Endodermal cell (in vitro differentiated cells): Measurements from ENCODE around the gene CCNQ. TPM values are rescaled to one million over a fixed set of nuclear protein-coding genes. Genes with fewer than 3 reads are reported as not detected.

ENCODE experiments used
- DNase-seq: peaks from one replicate; pipeline ENCODE4 v3.0.0-alpha.2; 2017
- H3K27ac ChIP-seq: 2 replicates; pipeline ENCODE4 v1.5.1; 2013; ENCODE audit warnings: mild to moderate bottlenecking, low read depth, low read length, moderate library complexity
- H3K27me3 ChIP-seq: 2 replicates; pipeline ENCODE4 v1.6.1; 2013; ENCODE audit warnings: mild to moderate bottlenecking, low read length, moderate library complexity; ENCODE audit not compliant: insufficient read depth, control insufficient read depth, poor library complexity, severe bottlenecking
- H3K36me3 ChIP-seq: 2 replicates; pipeline ENCODE4 v1.7.0; 2013; ENCODE audit warnings: mild to moderate bottlenecking, low read length, moderate library complexity; ENCODE audit not compliant: control insufficient read depth, insufficient read depth
- H3K4me1 ChIP-seq: one replicate; pipeline ENCODE4 v1.7.0; 2013; ENCODE audit warnings: low read length; ENCODE audit not compliant: control insufficient read depth, insufficient read depth
- H3K4me3 ChIP-seq: 2 replicates; pipeline ENCODE4 v1.5.1; 2013; ENCODE audit warnings: mild to moderate bottlenecking, low read length, moderate library complexity
- H3K9ac ChIP-seq: 2 replicates; pipeline ENCODE4 v1.6.1; 2013; ENCODE audit warnings: mild to moderate bottlenecking, low read length, moderate library complexity; ENCODE audit not compliant: poor library complexity, severe bottlenecking; ENCODE audit errors: extremely low read depth
- H3K9me3 ChIP-seq: 2 replicates; pipeline ENCODE4 v1.6.1; 2013; ENCODE audit warnings: mild to moderate bottlenecking, low read length, moderate library complexity; ENCODE audit not compliant: control insufficient read depth
- H3K27ac Mint-ChIP-seq: 2 replicates; pipeline ENCODE4 v1.8.0; 2020; ENCODE audit warnings: mixed read lengths
- H3K27me3 Mint-ChIP-seq: 2 replicates; pipeline ENCODE4 v1.8.0; 2021; ENCODE audit warnings: mild to moderate bottlenecking, mixed read lengths; ENCODE audit not compliant: insufficient read depth
- H3K36me3 Mint-ChIP-seq: 2 replicates; pipeline ENCODE4 v1.8.0; 2020; ENCODE audit warnings: low read depth, mixed read lengths
- H3K4me1 Mint-ChIP-seq: 2 replicates; pipeline ENCODE4 v1.8.0; 2020; ENCODE audit warnings: mixed read lengths
- H3K4me3 Mint-ChIP-seq: 2 replicates; pipeline ENCODE4 v1.8.0; 2020; ENCODE audit warnings: mild to moderate bottlenecking, moderate library complexity, mixed read lengths
- H3K9me3 Mint-ChIP-seq: 2 replicates; pipeline ENCODE4 v1.8.0; 2020; ENCODE audit warnings: mild to moderate bottlenecking, mixed read lengths
- CTCF ChIP-seq: fragments of 200-600 bp; sonication (generic); conservative IDR thresholded peaks from 2 replicates; pipeline ENCODE4 v1.5.0; 2021; ENCODE audit warnings: antibody characterized with exemption, mild to moderate bottlenecking
- WGBS, 2 experiments: methylation state at CpG; one replicate each; pipeline versions ENCODE4 v1.1.5 to v1.1.7; 2013; ENCODE audit warnings: missing lambda C conversion rate in 2 of 2, mixed read lengths in 1 of 2; ENCODE audit not compliant: insufficient coverage in 1 of 2, insufficient read length in 1 of 2; 5-methylcytosine and 5-hydroxymethylcytosine counted together
- long read RNA-seq, 4 experiments: library from polyadenylated mRNA in 2 of 4; library from RNA in 1 of 4; library from capped mRNA in 1 of 4; stranded (forward) in 3 of 4; unstranded in 1 of 4; transcript quantifications; one replicate each; pipeline ENCODE4 v2.0.0, GENCODE V29; 2020 to 2021; ENCODE audit warnings: inconsistent platforms in 1 of 4
- polyA plus RNA-seq, 2 experiments: library from polyadenylated mRNA; stranded (reverse); fragments of 50-300 nt; gene quantifications; one replicate each; pipeline ENCODE4 v1.2.3, GENCODE V29; 2013
- total RNA-seq, 2 donors: library from RNA; stranded (reverse); fragmentation: NEBNext Ultra II Directional in 1 of 2; extraction: Animal tissue kit (Norgen Biotek cat#: 25700) in 1 of 2; gene quantifications; 2 replicates in 1 of 2; 3 replicates in 1 of 2; pipeline ENCODE4 v1.2.1, GENCODE V29; 2021

The CCNQ gene
- total RNA-seq = 10 to 100 TPM; 17.1 to 20.8 TPM
- polyA plus RNA-seq (2013, experiment 1 of 2) = 20.0 TPM
- polyA plus RNA-seq (2013, experiment 2 of 2) = 18.4 TPM
- long read RNA-seq, experiment 1, transcript CCNQ-204 (5 exons, 1,306 nt) = major isoform, 6 of 12 reads
- long read RNA-seq, experiment 1, partial matches to known transcripts = 0 of 12 reads
- long read RNA-seq, experiment 1, other reads (novel, unspliced or antisense) = 3 of 12 reads
- long read RNA-seq, experiment 2, transcript CCNQ-202 (5 exons, 1,164 nt) = major isoform, 18 of 44 reads
- long read RNA-seq, experiment 2, transcript CCNQ-204 (5 exons, 1,306 nt) = minor isoform, 17 of 44 reads
- long read RNA-seq, experiment 2, partial matches to known transcripts = 0 of 44 reads
- long read RNA-seq, experiment 2, other reads (novel, unspliced or antisense) = 6 of 44 reads
- long read RNA-seq, experiment 3, partial matches to known transcripts = 0 of 1 reads
- long read RNA-seq, experiment 3, other reads (novel, unspliced or antisense) = 1 of 1 reads
- long read RNA-seq, experiment 4 = 0 reads

DNA sequence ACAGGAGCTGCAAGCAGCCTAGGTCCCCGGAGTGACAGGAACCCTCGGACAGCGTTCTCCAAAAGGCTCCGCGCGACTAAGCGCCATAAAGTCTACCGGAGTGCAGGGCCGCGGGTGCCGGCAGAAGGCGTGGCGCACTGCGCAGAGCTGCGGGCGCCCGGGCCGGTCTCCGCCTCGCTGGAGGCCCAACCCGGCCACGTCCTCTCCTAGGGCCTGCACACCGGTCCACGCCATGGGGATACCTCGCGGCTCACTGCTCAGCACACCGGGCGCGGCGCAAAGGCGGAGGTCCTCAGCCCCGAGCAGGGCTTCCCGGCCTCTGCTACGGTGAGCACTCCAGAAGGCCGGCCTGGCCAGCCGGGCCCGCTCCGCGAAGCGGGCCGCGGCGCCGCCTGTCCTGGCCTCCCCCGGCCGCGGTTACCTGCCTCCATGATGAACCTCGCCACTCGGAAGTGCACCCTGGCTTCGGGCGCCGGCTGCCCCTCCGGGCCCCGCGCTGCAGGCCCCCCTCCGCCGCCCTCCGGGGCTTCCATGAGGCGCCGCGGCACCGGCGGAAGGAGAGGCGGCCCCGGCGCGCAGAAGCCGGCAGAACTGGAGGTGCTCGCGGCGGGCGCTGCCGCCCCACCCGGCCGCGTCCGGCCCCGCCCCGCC, at the start of gene CCNQ:
Gene CCNQ (minus strand): TSS at position 599 of the 651 bp plus-strand sequence. CDS start 66 bp downstream, at position 533.
- Mint-ChIP-seq H3K27me3 (peaks cover 2% of the 10 kb centered on the region), H3K36me3 (peaks cover 13% of the 10 kb centered on the region), H3K27ac (no peak within 1 kb of the TSS), H3K4me3 (peak within 1 kb of the TSS; percentile 69), H3K4me1 (no peaks in the 10 kb centered on the region), H3K9me3 (peaks cover 76% of the 10 kb centered on the region)
- H3K9ac ChIP-seq = peak within 1 kb of the TSS; percentile 66
- no peaks in the 10 kb centered on the region for H3K4me1 ChIP-seq
- no peaks in the 10 kb centered on the region for H3K27me3 ChIP-seq
- H3K9me3 ChIP-seq = no peaks in the 10 kb centered on the region
- peak within 1 kb of the TSS; percentile 85 for H3K4me3 ChIP-seq
- WGBS, 2 experiments = 0% methylated on average over 56 of the region's 79 CpGs; no CpG with 5 or more reads in 1 of the 2 experiments
- peak; percentile 61 for DNase-seq
- no peak for TF ChIP-seq CTCF
- no peaks in the 10 kb centered on the region for H3K36me3 ChIP-seq
- no peak within 1 kb of the TSS for H3K27ac ChIP-seq

DNA sequence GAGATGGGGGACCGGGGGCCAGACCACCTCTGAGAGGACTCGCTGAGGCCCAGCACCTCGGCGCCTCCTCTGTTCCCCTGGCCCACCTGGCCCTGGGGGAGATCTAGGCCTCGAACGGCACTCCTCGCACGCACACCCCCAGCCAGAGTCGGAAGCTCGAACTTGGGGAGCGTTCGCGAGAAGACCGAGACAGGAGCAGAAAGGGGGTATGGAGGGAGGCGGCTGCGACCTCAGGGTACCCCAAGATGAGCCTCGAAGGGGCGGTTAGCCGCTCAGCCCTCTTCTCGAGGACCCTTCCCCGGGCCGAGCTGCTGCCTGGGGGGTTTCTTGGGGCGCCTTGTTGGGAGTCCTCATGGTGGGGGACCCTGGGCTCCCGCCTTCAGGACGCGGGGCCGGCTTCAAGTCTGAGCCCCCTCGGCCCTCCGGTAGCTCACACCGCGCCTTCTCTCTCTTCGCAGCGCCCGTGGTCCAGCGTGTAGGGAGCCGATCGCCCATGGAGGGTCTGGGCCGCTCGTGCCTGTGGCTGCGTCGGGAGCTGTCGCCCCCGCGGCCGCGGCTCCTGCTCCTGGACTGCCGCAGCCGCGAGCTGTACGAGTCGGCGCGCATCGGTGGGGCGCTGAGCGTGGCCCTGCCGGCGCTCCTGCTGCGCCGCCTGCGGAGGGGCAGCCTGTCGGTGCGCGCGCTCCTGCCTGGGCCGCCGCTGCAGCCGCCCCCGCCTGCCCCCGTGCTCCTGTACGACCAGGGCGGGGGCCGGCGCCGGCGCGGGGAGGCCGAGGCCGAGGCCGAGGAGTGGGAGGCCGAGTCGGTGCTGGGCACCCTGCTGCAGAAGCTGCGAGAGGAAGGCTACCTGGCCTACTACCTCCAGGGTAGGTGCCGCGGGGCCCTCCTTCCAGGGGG, 48.8 kb upstream of the CCNQ start:
- H3K27ac Mint-ChIP-seq = no peak overlapping the region
- peaks cover 56% of the 10 kb centered on the region for H3K9me3 Mint-ChIP-seq
- H3K36me3 Mint-ChIP-seq = no peaks in the 10 kb centered on the region
- Histone ChIP-seq H3K27me3 (peaks cover 62% of the 10 kb centered on the region), H3K9me3 (no peaks in the 10 kb centered on the region), H3K4me1 (no peaks in the 10 kb centered on the region), H3K9ac (no peak overlapping the region), H3K4me3 (no peak overlapping the region), H3K27ac (no peak overlapping the region), H3K36me3 (no peaks in the 10 kb centered on the region)
- 15 to 18% methylated on average over 4 to 84 of the region's 85 CpGs for WGBS, 2 experiments
- TF ChIP-seq CTCF = no peak
- H3K4me3 Mint-ChIP-seq = no peak overlapping the region
- DNase-seq = peak; percentile 47
- no peaks in the 10 kb centered on the region for H3K4me1 Mint-ChIP-seq
- peaks cover 56% of the 10 kb centered on the region for H3K27me3 Mint-ChIP-seq
